BE2C (cell line): ENCODE results near the gene PYDC1. TPM values are rescaled to one million over a fixed set of nuclear protein-coding genes. Genes with fewer than 3 reads are reported as not detected.

ENCODE experiments used
- DNase-seq: peaks from one replicate; pipeline ENCODE4 v3.0.0-alpha.2; 2020
- H3K27me3 ChIP-seq: fragments of 250-450 bp; sonication (Bioruptor Pico); 2 replicates; pipeline ENCODE4 v1.5.1; 2020; ENCODE audit warnings: mild to moderate bottlenecking
- H3K36me3 ChIP-seq: fragments of 250-450 bp; sonication (Bioruptor Pico); 2 replicates; pipeline ENCODE4 v1.5.1; 2020; ENCODE audit warnings: mild to moderate bottlenecking
- H3K4me1 ChIP-seq: fragments of 250-450 bp; sonication (Bioruptor Pico); 2 replicates; pipeline ENCODE4 v1.5.1; 2020
- H3K4me3 ChIP-seq: 2 replicates; pipeline ENCODE4 v1.5.1; 2011; ENCODE audit warnings: low read depth, low read length
- H3K9me3 ChIP-seq: fragments of 250-450 bp; sonication (Bioruptor Pico); 2 replicates; pipeline ENCODE4 v1.5.1; 2020
- CTCF ChIP-seq: IDR thresholded peaks from 2 replicates; pipeline ENCODE4 v1.5.1; 2012; ENCODE audit warnings: mild to moderate bottlenecking, low read depth, low read length
- polyA plus RNA-seq: library from polyadenylated mRNA; unstranded; fragments of >200 nt; gene quantifications from one replicate; pipeline ENCODE4 v1.2.1, GENCODE V29; 2012; ENCODE audit warnings: low read depth, missing spikeins; ENCODE audit not compliant: insufficient read length, insufficient read depth

PYDC1 gene
- polyA plus RNA-seq, result not detected

- H3K4me1 ChIP-seq, result no peaks in the 10 kb centered on the region
- DNase-seq, result no peak
- H3K27me3 ChIP-seq, result peaks cover 78% of the 10 kb centered on the region
- TF ChIP-seq CTCF, result no peak
- no peak within 1 kb of the TSS for H3K4me3 ChIP-seq
- H3K36me3 ChIP-seq, result no peaks in the 10 kb centered on the region
- H3K9me3 ChIP-seq, result no peaks in the 10 kb centered on the region
Observed at GRCh38 chr16:31216422-31217135, at the start of gene PYDC1. Gene PYDC1 (minus strand): TSS chr16:31217135. CDS start chr16:31217028, 107 bp downstream.

- Histone ChIP-seq H3K27me3 (peaks cover 24% of the 10 kb centered on the region), H3K36me3 (no peaks in the 10 kb centered on the region), H3K4me3 (no peak overlapping the region), H3K9me3 (no peaks in the 10 kb centered on the region), H3K4me1 (no peaks in the 10 kb centered on the region)
- no peak for TF ChIP-seq CTCF
- no peak for DNase-seq
Observed at GRCh38 chr16:31265329-31266245, 48.7 kb upstream of the PYDC1 start.

- Histone ChIP-seq H3K36me3 (no peaks in the 10 kb centered on the region), H3K4me1 (no peaks in the 10 kb centered on the region), H3K9me3 (no peaks in the 10 kb centered on the region), H3K4me3 (no peak overlapping the region), H3K27me3 (peaks cover 18% of the 10 kb centered on the region)
- no peak for TF ChIP-seq CTCF
- DNase-seq, result no peak
Observed at GRCh38 chr16:31262084-31262483, 45.1 kb upstream of the PYDC1 start.

- Histone ChIP-seq H3K27me3 (peaks cover 18% of the 10 kb centered on the region), H3K4me3 (no peak overlapping the region), H3K4me1 (no peaks in the 10 kb centered on the region), H3K36me3 (no peaks in the 10 kb centered on the region), H3K9me3 (no peaks in the 10 kb centered on the region)
- DNase-seq, result no peak
- TF ChIP-seq CTCF, result no peak
Observed at GRCh38 chr16:31260136-31260931, 43.4 kb upstream of the PYDC1 start.

- no peaks in the 10 kb centered on the region; the same call in 1 of the 2 replicates for H3K9me3 ChIP-seq
- no peak for DNase-seq
- H3K36me3 ChIP-seq, result no peaks in the 10 kb centered on the region
- H3K4me3 ChIP-seq, result no peak overlapping the region
- peaks cover 24% of the 10 kb centered on the region for H3K27me3 ChIP-seq
- H3K4me1 ChIP-seq, result no peaks in the 10 kb centered on the region
- no peak for TF ChIP-seq CTCF
Observed at GRCh38 chr16:31258366-31258765, 41.4 kb upstream of the PYDC1 start.
